Adrenal gland (tissue), 12 donors: ENCODE data around the gene KIF6. TPM values are rescaled to one million over a fixed set of nuclear protein-coding genes. Genes with fewer than 3 reads are reported as not detected.

ENCODE experiments used
- DNase-seq, 7 donors: peaks; one replicate each; pipeline ENCODE4 v3.0.0-alpha.2; 2019 to 2020
- H3K27ac ChIP-seq, 5 donors: fragments of 200-600 bp; sonication (generic) in 4 of 5; 1 replicate in 3 of 5; 2 replicates in 2 of 5; pipeline versions ENCODE4 v1.5.1 to v1.8.0; 2016 to 2020; ENCODE audit warnings: mild to moderate bottlenecking in 1 of 5
- H3K27me3 ChIP-seq: fragments of 200-600 bp; 2 replicates; pipeline ENCODE4 v1.8.0; 2021
- H3K36me3 ChIP-seq, 2 donors: fragments of 200-600 bp; replicated peaks in 1 of 2; 1 replicate in 1 of 2; 2 replicates in 1 of 2; pipeline versions ENCODE4 v1.5.1 to v1.8.0; 2018 to 2022
- H3K4me1 ChIP-seq, 2 donors: fragments of 200-600 bp; replicated peaks in 1 of 2; 1 replicate in 1 of 2; 2 replicates in 1 of 2; pipeline versions ENCODE4 v1.5.1 to v1.8.0; 2018 to 2021
- H3K4me3 ChIP-seq, 4 donors: fragments of 200-600 bp; sonication (generic) in 3 of 4; one replicate each; pipeline ENCODE4 v1.5.1; 2016 to 2018
- H3K9me3 ChIP-seq, 3 donors: fragments of 200-600 bp; sonication (generic) in 1 of 3; replicated peaks in 1 of 3; 1 replicate in 2 of 3; 2 replicates in 1 of 3; pipeline versions ENCODE4 v1.5.1 to v1.8.0; 2016 to 2021
- POLR2A ChIP-seq, 2 donors: fragments of 450-650 bp; IDR thresholded peaks; one replicate each; pipeline ENCODE4 v1.6.1; 2017; ENCODE audit warnings: antibody characterized with exemption in 2 of 2, mild to moderate bottlenecking in 2 of 2, moderate library complexity in 1 of 2
- WGBS, 4 donors: extraction: QIAGEN DNeasy Blood & Tissue Kit in 2 of 4; methylation state at CpG; one replicate each; pipeline versions ENCODE4 v1.1.5 to v1.1.7; 2013 to 2017; 5-methylcytosine and 5-hydroxymethylcytosine counted together
- intact Hi-C, 2 donors: fragments of 100-400 bp; cut with DNase I; formaldehyde crosslinking; loops; one replicate each; pipeline versions ENCODE4 v1.14.1 to v1.15.0; 2022 to 2023
- polyA plus RNA-seq, 3 donors: library from polyadenylated mRNA; stranded (reverse); fragments of 200-250 nt in 2 of 3; fragments of 350-450 nt in 1 of 3; fragmentation: Illumina TruSeq in 1 of 3; extraction: RNeasy Lipid Tissue Mini Kit (QIAGEN cat#74804) in 1 of 3; gene quantifications; one replicate each; pipeline ENCODE4 v1.2.3, GENCODE V29; 2013 to 2014
- total RNA-seq, 9 donors: library from RNA; depleted of rRNA in 4 of 9; stranded (reverse); fragments of >200 nt in 4 of 9; fragments of 120-200 nt in 1 of 9; fragmentation: NEBNext Ultra II Directional in 1 of 9; extraction: Animal tissue kit (Norgen Biotek cat#: 25700) in 1 of 9; gene quantifications; one replicate each; pipeline versions ENCODE4 v1.1.0 to v1.2.4, GENCODE V29; 2013 to 2023
- TF ChIP-seq, protein P1 (sequence below), 6 experiments: fragments of 450-650 bp in 4 of 6; fragments of 200-600 bp in 2 of 6; sonication (generic) in 1 of 6; IDR thresholded peaks; 1 replicate in 5 of 6; 2 replicates in 1 of 6; pipeline versions ENCODE4 v1.5.1 to v1.8.0; 2016 to 2021; ENCODE audit warnings: antibody characterized with exemption in 6 of 6, mild to moderate bottlenecking in 2 of 6, moderate library complexity in 1 of 6
- donor health status: healthy with polysubstance abuse.
- donor health status: Bipolar disorder and iron deficiency.
- donor health status: DM: yes; HTN: yes; CAD: no.
- donor health status: DM: no; HTN: no; CAD: no.
- donor health status: DM: no; HTN: no; CAD: no.
- donor health status: DM: yes; HTN: yes; CAD: no.

Gene KIF6
- total and polyA plus RNA-seq, 12 donors, result 0.52 to 4.2 (median 0.73) TPM

DNA sequence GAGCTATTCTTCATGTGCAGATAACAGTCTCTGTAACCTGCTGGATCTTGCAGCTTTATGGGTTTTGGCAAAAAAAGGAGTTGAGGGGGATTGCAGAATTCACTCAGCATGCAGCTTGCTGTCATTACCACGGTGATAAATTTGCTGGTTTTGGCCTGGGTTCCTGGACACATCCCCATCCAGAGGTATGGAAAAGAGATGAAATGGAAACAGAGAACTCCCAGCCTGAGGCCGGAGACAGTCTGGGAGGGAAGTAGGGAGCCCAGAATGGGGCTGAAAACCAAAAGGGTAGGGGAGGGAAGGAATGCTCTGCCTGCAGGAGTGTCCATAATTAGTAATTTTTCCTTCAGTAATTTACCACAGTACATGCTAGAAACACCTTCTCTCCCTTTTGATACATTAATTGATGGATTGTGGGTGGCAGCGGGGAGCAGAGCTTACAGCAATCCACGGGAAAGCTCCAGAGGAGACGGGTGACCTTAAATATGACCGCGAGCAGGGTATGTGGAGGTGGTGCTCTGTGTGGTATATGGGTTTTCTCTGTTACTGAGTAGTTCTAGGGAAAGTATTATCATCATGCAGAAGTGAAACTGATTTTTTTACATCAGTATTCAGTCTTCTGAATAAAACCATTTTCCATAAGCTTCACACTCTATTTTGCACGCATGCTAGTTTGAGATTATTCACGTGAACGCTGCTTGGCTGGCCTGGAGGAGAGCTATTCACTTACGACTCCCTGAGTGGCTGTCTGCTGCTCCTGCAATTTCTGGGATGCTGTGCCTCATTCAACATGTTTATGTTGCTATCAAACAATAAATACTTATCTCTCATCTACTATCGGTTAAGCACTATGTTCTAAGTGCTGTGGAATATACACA, 336.4 kb downstream of the KIF6 start:
- WGBS, 4 donors, result 78 to 81% (median 80%) methylated on average over 12 of the region's 12 CpGs
- TF ChIP-seq, protein P1, sequence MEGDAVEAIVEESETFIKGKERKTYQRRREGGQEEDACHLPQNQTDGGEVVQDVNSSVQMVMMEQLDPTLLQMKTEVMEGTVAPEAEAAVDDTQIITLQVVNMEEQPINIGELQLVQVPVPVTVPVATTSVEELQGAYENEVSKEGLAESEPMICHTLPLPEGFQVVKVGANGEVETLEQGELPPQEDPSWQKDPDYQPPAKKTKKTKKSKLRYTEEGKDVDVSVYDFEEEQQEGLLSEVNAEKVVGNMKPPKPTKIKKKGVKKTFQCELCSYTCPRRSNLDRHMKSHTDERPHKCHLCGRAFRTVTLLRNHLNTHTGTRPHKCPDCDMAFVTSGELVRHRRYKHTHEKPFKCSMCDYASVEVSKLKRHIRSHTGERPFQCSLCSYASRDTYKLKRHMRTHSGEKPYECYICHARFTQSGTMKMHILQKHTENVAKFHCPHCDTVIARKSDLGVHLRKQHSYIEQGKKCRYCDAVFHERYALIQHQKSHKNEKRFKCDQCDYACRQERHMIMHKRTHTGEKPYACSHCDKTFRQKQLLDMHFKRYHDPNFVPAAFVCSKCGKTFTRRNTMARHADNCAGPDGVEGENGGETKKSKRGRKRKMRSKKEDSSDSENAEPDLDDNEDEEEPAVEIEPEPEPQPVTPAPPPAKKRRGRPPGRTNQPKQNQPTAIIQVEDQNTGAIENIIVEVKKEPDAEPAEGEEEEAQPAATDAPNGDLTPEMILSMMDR (IDR thresholded peaks at IDR 0.05), result no peak
- no peak for TF ChIP-seq POLR2A (IDR thresholded peaks at IDR 0.05)

DNA sequence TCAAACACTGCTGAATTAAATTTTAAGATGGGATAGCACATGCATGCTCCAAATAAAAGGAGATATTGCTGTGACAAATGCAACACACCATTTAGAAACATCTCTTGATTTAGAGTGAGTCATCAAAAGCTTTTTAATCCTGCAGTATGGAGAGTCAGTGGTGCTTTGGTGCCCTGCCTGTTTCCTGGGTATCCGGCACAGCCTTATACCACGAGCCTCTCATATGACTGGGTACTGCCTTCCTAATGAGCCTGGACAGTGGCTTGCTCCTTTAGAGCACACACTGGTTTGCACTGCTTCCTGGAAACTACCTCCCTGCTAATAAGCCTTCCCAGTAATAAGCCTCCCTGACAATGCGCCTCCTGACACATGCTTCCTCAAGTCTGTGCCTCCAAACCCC, 337.4 kb downstream of the KIF6 start:
- no peaks in the 10 kb centered on the region for H3K4me1 ChIP-seq
- H3K27ac ChIP-seq, result no peak overlapping the region
- H3K36me3 ChIP-seq, result no peaks in the 10 kb centered on the region
- no peak for DNase-seq
- WGBS, 4 donors, result 81 to 93% (median 90%) methylated on average over 3 of the region's 3 CpGs
- no peaks in the 10 kb centered on the region for H3K27me3 ChIP-seq
- intact Hi-C loops, result no loop called here
- no peaks in the 10 kb centered on the region for H3K9me3 ChIP-seq
- no peak overlapping the region for H3K4me3 ChIP-seq
- TF ChIP-seq, protein P1 (IDR thresholded peaks at IDR 0.05), result no peak
- TF ChIP-seq POLR2A (IDR thresholded peaks at IDR 0.05), result no peak

More for the DNA sequence above, 336.4 kb downstream of the KIF6 start:
- no peaks in the 10 kb centered on the region for H3K9me3 ChIP-seq
- no peaks in the 10 kb centered on the region for H3K27me3 ChIP-seq
- intact Hi-C loops, result no loop called here
- H3K4me3 ChIP-seq, result no peak overlapping the region
- no peak overlapping the region for H3K27ac ChIP-seq
- H3K4me1 ChIP-seq, result no peaks in the 10 kb centered on the region
- DNase-seq, result no peak
- H3K36me3 ChIP-seq, result no peaks in the 10 kb centered on the region

DNA sequence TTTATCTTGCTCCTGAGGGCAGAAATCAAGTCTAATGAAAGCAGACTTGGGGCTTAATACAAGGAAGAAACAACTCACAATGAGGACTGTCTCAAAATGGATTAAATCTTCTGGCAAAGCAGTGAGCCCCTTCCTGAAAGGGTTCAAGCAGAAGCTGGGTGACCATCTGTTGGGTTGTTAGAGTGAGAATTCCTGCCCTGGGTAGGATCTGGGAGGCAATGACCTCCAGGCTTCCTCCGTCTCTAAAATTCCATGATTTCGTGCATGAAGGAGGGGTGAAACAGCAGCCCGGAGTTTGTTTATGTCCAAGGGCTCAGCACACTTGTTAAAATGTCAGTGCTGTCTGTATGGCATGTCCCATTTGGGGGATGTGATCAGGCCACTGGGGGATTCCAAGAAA, 338.7 kb downstream of the KIF6 start:
- WGBS, 4 donors, result 80 to 89% (median 84%) methylated on average over 3 of the region's 3 CpGs
- intact Hi-C loops, result no loop called here
- no peak for TF ChIP-seq POLR2A (IDR thresholded peaks at IDR 0.05)
- TF ChIP-seq, protein P1 (IDR thresholded peaks at IDR 0.05), result no peak

DNA sequence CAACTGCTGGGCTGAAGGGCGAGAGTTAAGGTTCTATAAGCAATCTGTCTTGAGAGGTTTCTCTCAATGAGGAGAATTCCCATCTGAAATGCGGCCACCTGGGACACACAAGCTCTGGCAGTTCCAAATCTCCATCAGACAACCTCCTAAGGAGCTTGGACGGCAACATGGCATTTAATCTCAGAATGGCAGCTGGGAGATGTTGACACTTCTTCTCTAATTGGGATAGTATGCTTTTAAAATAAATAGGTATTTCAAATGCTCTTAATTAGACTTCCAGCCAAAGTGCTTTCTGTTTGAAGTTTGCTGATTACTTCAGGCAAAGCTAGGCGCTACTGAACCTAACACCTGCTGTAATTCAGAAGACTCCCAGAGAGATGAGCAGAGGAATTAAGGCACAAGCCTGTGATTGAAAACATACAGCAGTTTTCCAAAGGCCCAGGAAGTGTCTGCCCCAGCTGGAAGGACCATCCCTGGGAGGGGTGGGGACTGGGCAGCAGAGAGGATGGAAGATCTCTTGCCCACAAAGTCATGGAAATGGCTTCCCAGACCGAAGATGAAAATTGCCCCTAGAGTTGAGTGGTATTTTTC, 343.6 kb downstream of the KIF6 start:
- no peaks in the 10 kb centered on the region for H3K36me3 ChIP-seq
- 88 to 95% (median 91%) methylated on average over 5 of the region's 5 CpGs for WGBS, 4 donors
- no peaks in the 10 kb centered on the region for H3K27me3 ChIP-seq
- H3K27ac ChIP-seq, result no peak overlapping the region
- peaks cover 0 to 3% of the 10 kb centered on the region in 2 donors for H3K4me1 ChIP-seq
- TF ChIP-seq, protein P1 (IDR thresholded peaks at IDR 0.05), result no peak
- no peak for TF ChIP-seq POLR2A (IDR thresholded peaks at IDR 0.05)
- H3K9me3 ChIP-seq, result no peaks in the 10 kb centered on the region
- intact Hi-C loops, result no loop called here
- no peak overlapping the region for H3K4me3 ChIP-seq
- DNase-seq, result no peak

More for the DNA sequence above, 338.7 kb downstream of the KIF6 start:
- no peak overlapping the region for H3K27ac ChIP-seq
- no peak for DNase-seq
- H3K9me3 ChIP-seq, result no peaks in the 10 kb centered on the region
- H3K27me3 ChIP-seq, result no peaks in the 10 kb centered on the region
- H3K36me3 ChIP-seq, result no peaks in the 10 kb centered on the region
- H3K4me3 ChIP-seq, result no peak overlapping the region
- H3K4me1 ChIP-seq, result no peaks in the 10 kb centered on the region
